HEK293 (cell line): ENCODE results near the gene GM2A.

Source experiments
- CTCF ChIA-PET: fragments of 350-600 bp; formaldehyde crosslinking; extraction: SDS; loops from one replicate; lab custom pipeline; 2021; ENCODE audit warnings: antibody characterized with exemption; lab: Yijun Ruan, JAX
- POLR2A ChIA-PET: fragments of 300-600 bp; formaldehyde crosslinking; extraction: SDS; loops from one replicate; lab custom pipeline; 2020; ENCODE audit warnings: antibody characterized with exemption, inconsistent platforms; lab: Yijun Ruan, JAX
- H3K27ac ChIP-seq: fragments of 200-500 bp; sonication (Bioruptor generic); 2 replicates; pipeline ENCODE4 v1.5.1; 2014; ENCODE audit warnings: low read depth, low read length, control low read depth, inconsistent platforms; ENCODE audit errors: extremely low read depth
- H3K36me3 ChIP-seq, 2 experiments: fragments of 200-500 bp in 1 of 2; sonication (Bioruptor generic) in 1 of 2; 1 replicate in 1 of 2; 2 replicates in 1 of 2; pipeline ENCODE4 v1.5.1; 2014 to 2017; ENCODE audit warnings: inconsistent platforms in 2 of 2, low read length in 2 of 2; ENCODE audit not compliant: control insufficient read depth in 2 of 2, insufficient read depth in 1 of 2
- H3K4me1 ChIP-seq: fragments of 200-500 bp; sonication (Bioruptor generic); 2 replicates; pipeline ENCODE4 v1.5.1; 2014; ENCODE audit warnings: mild to moderate bottlenecking, low read length, inconsistent platforms; ENCODE audit not compliant: control insufficient read depth, insufficient read depth
- H3K4me3 ChIP-seq: 2 replicates; pipeline ENCODE4 v1.5.1; 2011; ENCODE audit warnings: low read depth, mild to moderate bottlenecking, control low read depth, low read length, moderate library complexity
- H3K9me3 ChIP-seq: fragments of 200-500 bp; sonication (Bioruptor generic); 2 replicates; pipeline ENCODE4 v1.5.1; 2014; ENCODE audit warnings: low read depth, low read length, inconsistent platforms; ENCODE audit not compliant: control insufficient read depth, insufficient read depth
- KLF10 ChIP-seq: fragments of 450-650 bp; IDR thresholded peaks from 2 replicates; pipeline ENCODE4 v1.5.1; 2018; ENCODE audit warnings: missing biosample characterization, mild to moderate bottlenecking, missing genetic modification characterization
- KLF8 ChIP-seq: fragments of 450-650 bp; formaldehyde crosslinking; IDR thresholded peaks from 2 replicates; pipeline ENCODE4 v1.5.1; 2016; ENCODE audit warnings: missing biosample characterization, missing genetic modification characterization
- OVOL3 ChIP-seq: fragments of 450-650 bp; formaldehyde crosslinking; IDR thresholded peaks from 2 replicates; pipeline ENCODE4 v1.5.1; 2016; ENCODE audit warnings: missing biosample characterization, missing genetic modification characterization
- RBAK ChIP-seq: fragments of 450-650 bp; formaldehyde crosslinking; IDR thresholded peaks from 2 replicates; pipeline ENCODE4 v1.5.1; 2016; ENCODE audit warnings: missing biosample characterization, missing genetic modification characterization
- SETDB1 ChIP-seq: IDR thresholded peaks from one replicate; pipeline ENCODE4 v1.6.1; 2017; ENCODE audit warnings: mild to moderate bottlenecking, low read length, moderate library complexity, mixed read lengths; ENCODE audit not compliant: insufficient read length
- ZBTB48 ChIP-seq: fragments of 450-650 bp; formaldehyde crosslinking; IDR thresholded peaks from 2 replicates; pipeline ENCODE4 v1.5.1; 2016; ENCODE audit warnings: missing biosample characterization, missing genetic modification characterization
- ZNF211 ChIP-seq: fragments of 450-650 bp; formaldehyde crosslinking; IDR thresholded peaks from 2 replicates; pipeline ENCODE4 v1.5.1; 2016; ENCODE audit warnings: low read depth, missing biosample characterization, missing genetic modification characterization
- ZNF223 ChIP-seq: fragments of 450-650 bp; formaldehyde crosslinking; IDR thresholded peaks from 2 replicates; pipeline ENCODE4 v1.5.1; 2016; ENCODE audit warnings: missing biosample characterization, missing genetic modification characterization
- ZNF266 ChIP-seq: fragments of 450-650 bp; formaldehyde crosslinking; IDR thresholded peaks from 2 replicates; pipeline ENCODE4 v1.5.1; 2016; ENCODE audit warnings: missing biosample characterization, missing genetic modification characterization, low read depth
- ZNF302 ChIP-seq: fragments of 450-650 bp; formaldehyde crosslinking; IDR thresholded peaks from 2 replicates; pipeline ENCODE4 v1.5.1; 2016; ENCODE audit warnings: missing biosample characterization, missing genetic modification characterization, low read depth
- ZNF37A ChIP-seq: fragments of 450-650 bp; IDR thresholded peaks from 2 replicates; pipeline ENCODE4 v1.5.1; 2018; ENCODE audit warnings: missing biosample characterization, missing genetic modification characterization
- ZNF433 ChIP-seq: fragments of 450-650 bp; formaldehyde crosslinking; IDR thresholded peaks from 2 replicates; pipeline ENCODE4 v1.5.1; 2016; ENCODE audit warnings: missing biosample characterization, missing genetic modification characterization, low read depth
- ZNF549 ChIP-seq: fragments of 450-650 bp; IDR thresholded peaks from 2 replicates; pipeline ENCODE4 v1.5.1; 2018; ENCODE audit warnings: missing biosample characterization, missing genetic modification characterization, mild to moderate bottlenecking, inconsistent platforms, moderate library complexity
- ZNF555 ChIP-seq: fragments of 450-650 bp; formaldehyde crosslinking; conservative IDR thresholded peaks from 2 replicates; pipeline ENCODE4 v1.5.1; 2017; ENCODE audit warnings: missing biosample characterization, mild to moderate bottlenecking, missing genetic modification characterization, inconsistent platforms
- ZNF654 ChIP-seq: fragments of 450-650 bp; formaldehyde crosslinking; IDR thresholded peaks from 2 replicates; pipeline ENCODE4 v1.5.1; 2016; ENCODE audit warnings: low read depth, missing biosample characterization, missing genetic modification characterization
- ZNF792 ChIP-seq: fragments of 450-650 bp; formaldehyde crosslinking; IDR thresholded peaks from 2 replicates; pipeline ENCODE4 v1.5.1; 2016; ENCODE audit warnings: missing biosample characterization, missing genetic modification characterization
- ZXDB ChIP-seq: fragments of 450-650 bp; formaldehyde crosslinking; IDR thresholded peaks from 2 replicates; pipeline ENCODE4 v1.5.1; 2016; ENCODE audit warnings: missing biosample characterization, missing genetic modification characterization
- TF ChIP-seq, protein P1 (sequence below): fragments of 450-650 bp; formaldehyde crosslinking; IDR thresholded peaks from 2 replicates; pipeline ENCODE4 v1.5.1; 2016; ENCODE audit warnings: missing biosample characterization, missing genetic modification characterization, low read depth
- TF ChIP-seq, protein P2 (sequence below): IDR thresholded peaks from 2 replicates; pipeline ENCODE4 v1.6.1; 2011; ENCODE audit warnings: mild to moderate bottlenecking, low read depth, low read length, borderline replicate concordance
- TF ChIP-seq, protein P3 (sequence below): fragments of 450-650 bp; formaldehyde crosslinking; IDR thresholded peaks from 2 replicates; pipeline ENCODE4 v1.5.1; 2017; ENCODE audit warnings: missing biosample characterization, mild to moderate bottlenecking, missing genetic modification characterization, moderate library complexity
- TF ChIP-seq, protein P4 (sequence below): fragments of 450-650 bp; formaldehyde crosslinking; IDR thresholded peaks from 2 replicates; pipeline ENCODE4 v1.5.1; 2016; ENCODE audit warnings: missing biosample characterization, missing genetic modification characterization
- TF ChIP-seq, protein P5 (sequence below): fragments of 450-650 bp; formaldehyde crosslinking; optimal IDR thresholded peaks from 2 replicates; pipeline ENCODE3; 2016; ENCODE audit warnings: missing biosample characterization, mild to moderate bottlenecking, missing genetic modification characterization

Gene GM2A

DNA sequence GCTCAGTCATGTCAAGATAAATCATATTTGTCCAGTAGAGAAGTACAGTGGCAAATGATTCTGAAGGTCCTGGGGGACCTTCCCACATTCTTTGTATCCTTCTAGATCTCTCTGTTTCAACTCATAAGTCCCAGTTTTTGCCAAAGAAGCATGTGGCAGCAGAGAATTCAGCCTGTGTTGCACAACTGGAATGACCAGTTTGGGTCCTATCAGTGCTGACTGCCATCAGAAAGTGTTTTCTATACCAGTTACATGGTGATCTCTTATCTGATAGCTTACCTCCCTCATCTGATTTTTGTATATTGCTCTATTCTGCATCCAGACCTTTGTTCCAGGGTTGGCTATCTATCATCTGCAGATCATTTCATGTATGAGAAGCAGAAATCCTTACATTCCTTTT, 21.7 kb downstream of the GM2A start:
- H3K9me3 ChIP-seq: no peaks in the 10 kb centered on the region
- peaks cover 0 to 5% of the 10 kb centered on the region in 2 experiments; a peak in 1 of 3 replicates for H3K36me3 ChIP-seq
- POLR2A ChIA-PET: interaction anchor here (1.1 kb wide), 1 partner anchor 22 kb away, joined by 3 read pairs; the partner anchor contains the start of gene GM2A
- no peak overlapping the region for H3K27ac ChIP-seq
- no peaks in the 10 kb centered on the region for H3K4me1 ChIP-seq
- no peak overlapping the region for H3K4me3 ChIP-seq
- CTCF ChIA-PET: interaction anchor here (0.6 to 1.1 kb wide), 2 partner anchors 13 to 24 kb away, joined by 3 read pairs; no protein-coding TSS in a partner anchor
- TF ChIP-seq ZNF302 (tag by site-specific recombination) (no peak), OVOL3 (tag by site-specific recombination) (no peak), ZNF37A (tag by site-specific recombination) (no peak), ZBTB48 (tag by site-specific recombination) (no peak), ZNF654 (tag by site-specific recombination) (no peak), ZNF433 (tag by site-specific recombination) (no peak), ZNF266 (tag by site-specific recombination) (no peak), SETDB1 (no peak), KLF8 (tag by site-specific recombination) (no peak), ZXDB (tag by site-specific recombination) (no peak), RBAK (tag by site-specific recombination) (no peak)
- TF ChIP-seq, protein P1, sequence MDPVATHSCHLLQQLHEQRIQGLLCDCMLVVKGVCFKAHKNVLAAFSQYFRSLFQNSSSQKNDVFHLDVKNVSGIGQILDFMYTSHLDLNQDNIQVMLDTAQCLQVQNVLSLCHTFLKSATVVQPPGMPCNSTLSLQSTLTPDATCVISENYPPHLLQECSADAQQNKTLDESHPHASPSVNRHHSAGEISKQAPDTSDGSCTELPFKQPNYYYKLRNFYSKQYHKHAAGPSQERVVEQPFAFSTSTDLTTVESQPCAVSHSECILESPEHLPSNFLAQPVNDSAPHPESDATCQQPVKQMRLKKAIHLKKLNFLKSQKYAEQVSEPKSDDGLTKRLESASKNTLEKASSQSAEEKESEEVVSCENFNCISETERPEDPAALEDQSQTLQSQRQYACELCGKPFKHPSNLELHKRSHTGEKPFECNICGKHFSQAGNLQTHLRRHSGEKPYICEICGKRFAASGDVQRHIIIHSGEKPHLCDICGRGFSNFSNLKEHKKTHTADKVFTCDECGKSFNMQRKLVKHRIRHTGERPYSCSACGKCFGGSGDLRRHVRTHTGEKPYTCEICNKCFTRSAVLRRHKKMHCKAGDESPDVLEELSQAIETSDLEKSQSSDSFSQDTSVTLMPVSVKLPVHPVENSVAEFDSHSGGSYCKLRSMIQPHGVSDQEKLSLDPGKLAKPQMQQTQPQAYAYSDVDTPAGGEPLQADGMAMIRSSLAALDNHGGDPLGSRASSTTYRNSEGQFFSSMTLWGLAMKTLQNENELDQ: no peak
- TF ChIP-seq, protein P2, sequence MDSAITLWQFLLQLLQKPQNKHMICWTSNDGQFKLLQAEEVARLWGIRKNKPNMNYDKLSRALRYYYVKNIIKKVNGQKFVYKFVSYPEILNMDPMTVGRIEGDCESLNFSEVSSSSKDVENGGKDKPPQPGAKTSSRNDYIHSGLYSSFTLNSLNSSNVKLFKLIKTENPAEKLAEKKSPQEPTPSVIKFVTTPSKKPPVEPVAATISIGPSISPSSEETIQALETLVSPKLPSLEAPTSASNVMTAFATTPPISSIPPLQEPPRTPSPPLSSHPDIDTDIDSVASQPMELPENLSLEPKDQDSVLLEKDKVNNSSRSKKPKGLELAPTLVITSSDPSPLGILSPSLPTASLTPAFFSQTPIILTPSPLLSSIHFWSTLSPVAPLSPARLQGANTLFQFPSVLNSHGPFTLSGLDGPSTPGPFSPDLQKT: no peak
- TF ChIP-seq, protein P3, sequence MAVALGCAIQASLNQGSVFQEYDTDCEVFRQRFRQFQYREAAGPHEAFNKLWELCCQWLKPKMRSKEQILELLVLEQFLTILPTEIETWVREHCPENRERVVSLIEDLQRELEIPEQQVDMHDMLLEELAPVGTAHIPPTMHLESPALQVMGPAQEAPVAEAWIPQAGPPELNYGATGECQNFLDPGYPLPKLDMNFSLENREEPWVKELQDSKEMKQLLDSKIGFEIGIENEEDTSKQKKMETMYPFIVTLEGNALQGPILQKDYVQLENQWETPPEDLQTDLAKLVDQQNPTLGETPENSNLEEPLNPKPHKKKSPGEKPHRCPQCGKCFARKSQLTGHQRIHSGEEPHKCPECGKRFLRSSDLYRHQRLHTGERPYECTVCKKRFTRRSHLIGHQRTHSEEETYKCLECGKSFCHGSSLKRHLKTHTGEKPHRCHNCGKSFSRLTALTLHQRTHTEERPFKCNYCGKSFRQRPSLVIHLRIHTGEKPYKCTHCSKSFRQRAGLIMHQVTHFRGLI (tag by site-specific recombination): no peak

DNA sequence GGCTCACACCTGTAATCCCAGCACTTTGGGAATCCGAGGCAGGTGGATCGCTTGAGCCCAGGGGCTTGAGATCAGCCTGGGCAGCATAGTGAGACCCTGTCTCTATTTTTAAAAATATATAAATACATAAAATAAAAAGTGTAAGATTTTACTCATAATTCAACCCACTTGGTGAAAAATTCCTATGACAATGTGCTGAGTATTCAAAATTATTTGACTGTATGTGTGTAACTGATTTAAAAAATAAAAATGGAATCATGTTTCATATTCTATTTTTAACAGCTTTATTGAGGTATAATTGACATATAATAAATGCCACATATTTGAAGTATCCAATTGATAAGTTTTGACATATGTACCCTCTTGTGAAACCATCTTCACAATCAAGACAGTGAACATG, 22.8 kb downstream of the GM2A start:
- POLR2A ChIA-PET: no interaction called here
- Histone ChIP-seq H3K9me3 (no peaks in the 10 kb centered on the region), H3K36me3 (no peaks in the 10 kb centered on the region), H3K4me1 (no peaks in the 10 kb centered on the region), H3K27ac (no peak overlapping the region), H3K4me3 (no peak overlapping the region)
- no peak for TF ChIP-seq KLF10 (tag by site-specific recombination)
- no peak for TF ChIP-seq ZNF792 (tag by site-specific recombination)
- CTCF ChIA-PET: interaction anchor here (0.6 to 1.2 kb wide), 3 partner anchors 22 to 160 kb away, joined by 3 read pairs; no protein-coding TSS in a partner anchor

DNA sequence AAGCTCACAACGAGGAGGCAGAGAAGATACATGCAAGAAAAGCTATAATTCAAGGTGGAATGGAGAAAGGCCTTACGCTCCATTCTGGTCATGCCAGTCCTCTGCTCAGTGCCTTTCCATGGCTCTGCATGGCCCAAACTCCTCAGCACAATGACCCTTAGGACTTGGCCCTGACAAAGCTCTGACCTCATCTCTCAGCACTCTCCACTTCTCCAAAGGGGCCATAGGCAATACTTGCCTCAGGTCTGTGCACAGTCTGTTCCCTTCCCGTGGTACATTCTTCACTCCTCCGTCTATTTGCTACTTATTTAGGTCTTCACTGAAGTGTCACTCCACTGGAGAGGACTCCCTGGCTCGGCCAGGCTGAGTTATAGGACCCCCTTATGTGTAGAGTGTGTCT, 25.9 kb downstream of the GM2A start:
- POLR2A ChIA-PET: no interaction called here
- no peaks in the 10 kb centered on the region for H3K9me3 ChIP-seq
- no peaks in the 10 kb centered on the region for H3K36me3 ChIP-seq
- CTCF ChIA-PET: no interaction called here
- no peak overlapping the region for H3K27ac ChIP-seq
- H3K4me1 ChIP-seq: no peaks in the 10 kb centered on the region
- H3K4me3 ChIP-seq: no peak overlapping the region
- TF ChIP-seq ZNF555 (no peak), OVOL3 (tag by site-specific recombination) (no peak), ZNF223 (tag by site-specific recombination) (no peak), ZNF211 (tag by site-specific recombination) (no peak), ZNF549 (tag by site-specific recombination) (no peak), ZNF37A (tag by site-specific recombination) (no peak)
- TF ChIP-seq, protein P4, sequence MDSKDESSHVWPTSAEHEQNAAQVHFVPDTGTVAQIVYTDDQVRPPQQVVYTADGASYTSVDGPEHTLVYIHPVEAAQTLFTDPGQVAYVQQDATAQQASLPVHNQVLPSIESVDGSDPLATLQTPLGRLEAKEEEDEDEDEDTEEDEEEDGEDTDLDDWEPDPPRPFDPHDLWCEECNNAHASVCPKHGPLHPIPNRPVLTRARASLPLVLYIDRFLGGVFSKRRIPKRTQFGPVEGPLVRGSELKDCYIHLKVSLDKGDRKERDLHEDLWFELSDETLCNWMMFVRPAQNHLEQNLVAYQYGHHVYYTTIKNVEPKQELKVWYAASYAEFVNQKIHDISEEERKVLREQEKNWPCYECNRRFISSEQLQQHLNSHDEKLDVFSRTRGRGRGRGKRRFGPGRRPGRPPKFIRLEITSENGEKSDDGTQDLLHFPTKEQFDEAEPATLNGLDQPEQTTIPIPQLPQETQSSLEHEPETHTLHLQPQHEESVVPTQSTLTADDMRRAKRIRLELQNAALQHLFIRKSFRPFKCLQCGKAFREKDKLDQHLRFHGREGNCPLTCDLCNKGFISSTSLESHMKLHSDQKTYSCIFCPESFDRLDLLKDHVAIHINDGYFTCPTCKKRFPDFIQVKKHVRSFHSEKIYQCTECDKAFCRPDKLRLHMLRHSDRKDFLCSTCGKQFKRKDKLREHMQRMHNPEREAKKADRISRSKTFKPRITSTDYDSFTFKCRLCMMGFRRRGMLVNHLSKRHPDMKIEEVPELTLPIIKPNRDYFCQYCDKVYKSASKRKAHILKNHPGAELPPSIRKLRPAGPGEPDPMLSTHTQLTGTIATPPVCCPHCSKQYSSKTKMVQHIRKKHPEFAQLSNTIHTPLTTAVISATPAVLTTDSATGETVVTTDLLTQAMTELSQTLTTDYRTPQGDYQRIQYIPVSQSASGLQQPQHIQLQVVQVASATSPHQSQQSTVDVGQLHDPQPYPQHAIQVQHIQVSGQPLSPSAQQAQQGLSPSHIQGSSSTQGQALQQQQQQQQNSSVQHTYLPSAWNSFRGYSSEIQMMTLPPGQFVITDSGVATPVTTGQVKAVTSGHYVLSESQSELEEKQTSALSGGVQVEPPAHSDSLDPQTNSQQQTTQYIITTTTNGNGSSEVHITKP (tag by site-specific recombination): no peak
- TF ChIP-seq, protein P5, sequence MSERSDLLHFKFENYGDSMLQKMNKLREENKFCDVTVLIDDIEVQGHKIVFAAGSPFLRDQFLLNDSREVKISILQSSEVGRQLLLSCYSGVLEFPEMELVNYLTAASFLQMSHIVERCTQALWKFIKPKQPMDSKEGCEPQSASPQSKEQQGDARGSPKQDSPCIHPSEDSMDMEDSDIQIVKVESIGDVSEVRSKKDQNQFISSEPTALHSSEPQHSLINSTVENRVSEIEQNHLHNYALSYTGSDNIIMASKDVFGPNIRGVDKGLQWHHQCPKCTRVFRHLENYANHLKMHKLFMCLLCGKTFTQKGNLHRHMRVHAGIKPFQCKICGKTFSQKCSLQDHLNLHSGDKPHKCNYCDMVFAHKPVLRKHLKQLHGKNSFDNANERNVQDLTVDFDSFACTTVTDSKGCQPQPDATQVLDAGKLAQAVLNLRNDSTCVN (tag by site-specific recombination): no peak
